Esophagus (tissue), 2 donors: ENCODE measurements around the gene IL17REL. TPM values are rescaled to one million over a fixed set of nuclear protein-coding genes. Genes with fewer than 3 reads are reported as not detected.
A peak's percentile ranks its signal among the peaks of the same experiment; 100 is the strongest.
"Not testable (repeated sequence)": the region's sequence is repeated elsewhere in the genome, so short reads cannot be mapped to it uniquely, and the experiment has no call there.

Experiments used
- H3K27ac ChIP-seq, 2 donors: one replicate each; pipeline ENCODE4 v1.5.1; 2013; ENCODE audit warnings: low read depth in 2 of 2, mild to moderate bottlenecking in 2 of 2, inconsistent platforms in 1 of 2, low read length in 1 of 2, moderate library complexity in 1 of 2
- H3K27me3 ChIP-seq, 2 donors: one replicate each; pipeline ENCODE4 v1.6.1; 2013; ENCODE audit warnings: low read length in 2 of 2, control low read depth in 1 of 2, mild to moderate bottlenecking in 1 of 2; ENCODE audit not compliant: insufficient read depth in 2 of 2, control insufficient read depth in 1 of 2
- H3K36me3 ChIP-seq, 2 donors: one replicate each; pipeline ENCODE4 v1.6.1; 2013; ENCODE audit warnings: low read length in 1 of 2; ENCODE audit not compliant: control insufficient read depth in 2 of 2, insufficient read depth in 2 of 2
- H3K4me1 ChIP-seq, 2 donors: one replicate each; pipeline ENCODE4 v1.6.1; 2013; ENCODE audit warnings: low read length in 1 of 2; ENCODE audit not compliant: control insufficient read depth in 2 of 2, insufficient read depth in 2 of 2
- H3K4me3 ChIP-seq, 2 donors: one replicate each; pipeline ENCODE4 v1.5.1; 2013; ENCODE audit warnings: low read length in 2 of 2, mild to moderate bottlenecking in 2 of 2, low read depth in 1 of 2, moderate library complexity in 1 of 2
- H3K9me3 ChIP-seq, 2 donors: one replicate each; pipeline ENCODE4 v1.6.1; 2013; ENCODE audit warnings: mild to moderate bottlenecking in 2 of 2, low read depth in 1 of 2, low read length in 1 of 2, moderate library complexity in 1 of 2; ENCODE audit not compliant: control insufficient read depth in 2 of 2, insufficient read depth in 1 of 2
- WGBS, 2 donors: extraction: QIAGEN DNeasy Blood & Tissue Kit; methylation state at CpG; one replicate each; pipeline ENCODE4 v1.1.7; 2013; 5-methylcytosine and 5-hydroxymethylcytosine counted together
- polyA plus RNA-seq, 2 donors: library from polyadenylated mRNA; stranded (reverse); fragments of 200-250 nt; gene quantifications; one replicate each; pipeline ENCODE4 v1.2.3, GENCODE V29; 2013
- donor health status: healthy with polysubstance abuse.
- donor health status: Bipolar disorder and iron deficiency.

Gene IL17REL
- polyA plus RNA-seq, 2 donors, result not detected

DNA sequence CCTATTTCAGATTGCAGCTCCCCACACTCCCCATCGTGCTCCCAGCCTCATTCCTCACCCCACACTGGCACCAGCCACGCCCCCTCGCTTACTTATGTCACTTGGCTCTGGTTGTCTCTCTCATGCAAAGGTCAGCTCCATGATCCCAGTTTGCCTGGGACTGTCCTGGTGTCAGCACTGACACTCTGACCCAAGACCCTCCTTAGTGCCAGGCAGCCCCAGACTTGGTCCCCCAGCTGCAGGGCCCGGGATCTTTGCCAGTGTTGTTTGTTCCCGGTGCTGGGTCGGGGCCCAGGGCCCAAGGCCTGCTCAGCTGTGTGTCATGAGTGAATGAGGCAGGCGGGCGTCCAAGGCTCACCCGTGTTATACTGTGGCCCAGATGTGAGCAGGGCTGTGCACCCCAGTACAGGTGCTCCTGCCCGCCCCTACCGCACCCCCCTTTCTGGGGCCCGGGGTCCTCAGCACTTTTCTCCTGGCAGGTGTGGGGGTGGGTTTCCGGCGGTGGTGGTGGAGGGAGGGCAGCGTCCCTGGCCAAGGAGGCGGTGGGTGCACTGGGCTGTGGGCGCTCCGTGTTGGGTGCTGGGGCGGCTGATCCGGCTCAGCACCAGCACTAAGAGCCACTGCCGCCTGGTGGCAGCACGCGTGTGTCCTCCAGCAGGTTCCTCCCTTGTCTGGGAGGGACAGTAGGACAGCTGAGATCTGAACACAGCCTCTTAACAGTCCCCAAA lies 19.5 kb downstream of the IL17REL start:
- Histone ChIP-seq H3K36me3 (no peaks in the 10 kb centered on the region), H3K4me3 (no peak overlapping the region), H3K4me1 (peaks cover 0 to 4% of the 10 kb centered on the region in 2 donors), H3K27me3 (no peaks in the 10 kb centered on the region), H3K27ac (no peak overlapping the region), H3K9me3 (peaks cover 2% of the 10 kb centered on the region in 2 donors)
- whole genome bisulfite sequencing, 2 donors, result 26 to 33% methylated on average over 20 to 23 of the region's 23 CpGs

GRCh38 chr22:49991907-49992533 lies 20.5 kb downstream of the IL17REL start:
- no peaks in the 10 kb centered on the region for H3K27me3 ChIP-seq
- H3K36me3 ChIP-seq, result no peaks in the 10 kb centered on the region
- no peaks in the 10 kb centered on the region for H3K4me1 ChIP-seq
- WGBS, 2 donors, result 88 to 90% methylated on average over 7 of the region's 7 CpGs
- H3K4me3 ChIP-seq, result no peak overlapping the region
- peaks cover 2% of the 10 kb centered on the region in 2 donors for H3K9me3 ChIP-seq
- no peak overlapping the region for H3K27ac ChIP-seq

- Histone ChIP-seq H3K4me1 (no peaks in the 10 kb centered on the region), H3K27ac (no peak overlapping the region)
- 91 to 96% methylated on average over 6 of the region's 6 CpGs for WGBS, 2 donors
Observed at GRCh38 chr22:49991167-49991566, 21.4 kb downstream of the IL17REL start.

DNA sequence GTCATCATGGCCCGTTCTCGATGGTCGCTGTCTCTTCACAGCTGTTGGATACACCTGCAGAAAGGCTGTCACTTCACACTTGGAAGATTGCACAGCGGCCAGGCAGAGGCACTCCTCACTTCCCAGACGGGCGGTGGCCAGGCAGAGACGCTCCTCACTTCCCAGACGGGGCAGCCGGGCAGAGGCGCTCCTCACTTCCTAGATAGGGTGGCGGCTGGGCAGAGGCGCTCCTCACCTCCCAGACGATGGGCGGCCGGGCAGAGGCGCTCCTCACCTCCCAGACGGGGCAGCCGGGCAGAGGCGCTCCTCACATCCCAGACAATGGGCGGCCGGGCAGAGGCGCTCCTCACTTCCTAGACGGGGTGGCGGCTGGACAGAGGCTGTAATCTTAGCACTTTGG lies 22.7 kb downstream of the IL17REL start:
- not testable (repeated sequence) for H3K36me3 ChIP-seq, H3K4me1 ChIP-seq, H3K27ac ChIP-seq, H3K9me3 ChIP-seq, H3K4me3 ChIP-seq, H3K27me3 ChIP-seq
- WGBS, 2 donors, result 95 to 96% methylated on average over 24 of the region's 24 CpGs

More at GRCh38 chr22:49991167-49991566, 21.4 kb downstream of the IL17REL start:
- Histone ChIP-seq H3K27me3 (no peaks in the 10 kb centered on the region), H3K4me3 (no peak overlapping the region), H3K9me3 (peaks cover 2% of the 10 kb centered on the region in 2 donors), H3K36me3 (no peaks in the 10 kb centered on the region)

DNA sequence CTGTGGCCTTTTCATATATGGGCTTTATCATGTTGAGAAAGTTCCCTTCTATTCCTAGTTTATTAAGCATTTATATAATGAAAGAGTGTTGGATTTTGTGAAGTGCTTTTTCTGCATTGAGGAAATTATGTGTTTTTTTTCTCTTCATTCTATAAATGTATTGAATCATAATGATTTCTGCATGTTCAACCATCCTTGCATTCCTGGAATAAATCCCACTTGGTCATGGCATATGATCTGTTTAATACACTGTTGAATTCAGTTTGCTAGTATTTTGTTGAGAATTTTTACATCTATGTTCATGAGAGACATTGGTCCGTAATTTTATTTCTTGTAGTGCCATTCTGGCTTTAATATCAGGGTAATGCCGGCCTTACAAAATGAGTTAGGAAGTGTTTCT lies 26.2 kb downstream of the IL17REL start:
- Histone ChIP-seq H3K27ac (no peak overlapping the region), H3K9me3 (peaks cover 2% of the 10 kb centered on the region in 2 donors), H3K27me3 (peaks cover 0 to 3% of the 10 kb centered on the region in 2 donors), H3K4me1 (peaks cover 3 to 4% of the 10 kb centered on the region in 2 donors), H3K4me3 (no peak overlapping the region), H3K36me3 (no peaks in the 10 kb centered on the region)
- 96 to 98% methylated on average over 2 of the region's 2 CpGs for WGBS, 2 donors

DNA sequence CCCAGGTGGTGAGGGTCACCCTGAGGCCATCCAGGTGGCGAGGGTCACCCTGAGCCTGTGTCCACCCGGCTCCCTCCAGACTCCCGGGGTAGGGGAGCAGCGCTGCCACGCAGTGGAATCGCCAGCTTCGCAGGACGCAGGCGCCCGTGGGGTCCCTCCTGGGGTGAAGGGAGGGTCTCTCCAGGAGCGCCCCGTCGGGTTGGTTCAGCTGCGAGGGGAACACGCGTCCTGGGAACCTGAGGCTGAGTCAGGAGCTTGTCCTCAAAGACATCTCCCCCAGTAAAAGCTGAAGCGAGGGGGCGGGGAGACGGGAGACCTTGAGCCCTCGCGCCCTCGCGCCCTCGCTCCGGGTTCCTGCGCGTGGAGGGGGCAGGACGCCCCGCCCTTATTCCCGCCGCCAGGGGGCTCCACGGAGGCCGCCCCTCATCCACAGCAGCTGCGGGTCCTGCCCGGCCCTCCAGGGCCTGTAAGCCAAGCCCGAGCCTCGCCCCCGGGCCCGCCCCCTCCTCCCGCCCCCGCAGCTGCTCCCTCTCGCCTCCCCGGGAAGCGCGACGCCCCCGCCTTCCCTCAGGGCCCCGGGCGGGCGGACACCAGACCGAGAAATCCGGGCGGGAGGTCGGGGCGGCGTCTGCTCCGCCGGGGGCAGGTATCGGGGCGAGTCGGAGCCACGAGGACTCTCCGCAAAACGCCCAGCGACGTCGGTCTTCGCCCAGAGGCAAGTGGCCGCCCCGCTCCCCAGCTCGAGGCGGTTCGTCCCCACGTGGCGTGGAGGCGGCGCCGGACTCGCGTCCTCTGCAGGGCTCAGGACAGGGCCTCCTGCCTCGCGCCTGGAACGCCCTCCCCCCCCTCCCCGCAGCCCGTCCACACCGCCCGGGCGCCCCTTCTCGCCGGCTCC lies 29.2 kb downstream of the IL17REL start:
- Histone ChIP-seq H3K4me1 (peaks cover 3 to 4% of the 10 kb centered on the region in 2 donors), H3K27ac (no peak overlapping the region), H3K9me3 (no peaks in the 10 kb centered on the region), H3K36me3 (no peaks in the 10 kb centered on the region), H3K27me3 (peaks cover 0 to 3% of the 10 kb centered on the region in 2 donors), H3K4me3 (peak overlapping the region in 1 of 2 donors; percentile 4)
- 14 to 15% methylated on average over 58 to 90 of the region's 90 CpGs for WGBS, 2 donors

DNA sequence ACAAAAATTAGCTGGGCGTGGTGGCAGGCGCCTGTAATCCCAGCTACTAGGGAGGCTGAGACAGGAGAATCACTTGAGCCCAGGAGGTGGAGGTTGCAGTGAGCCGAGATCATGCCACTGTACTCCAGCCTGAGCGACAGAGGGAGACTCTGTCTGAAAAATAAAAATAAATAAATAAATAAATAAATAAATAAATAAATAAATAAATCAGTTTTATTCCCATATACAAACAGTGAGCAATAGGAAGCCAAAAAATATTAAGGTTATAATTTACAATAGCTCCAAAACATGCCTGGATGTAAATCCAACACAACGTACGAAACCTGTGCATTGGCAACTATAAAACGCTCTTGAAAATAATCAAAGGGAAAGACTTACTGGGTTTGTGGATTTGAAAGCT lies 30.8 kb downstream of the IL17REL start:
- H3K4me1 ChIP-seq, H3K36me3 ChIP-seq, H3K9me3 ChIP-seq, H3K27ac ChIP-seq, H3K4me3 ChIP-seq, H3K27me3 ChIP-seq: not testable (repeated sequence)
- WGBS, 2 donors, result 93 to 97% methylated on average over 7 of the region's 7 CpGs

- Histone ChIP-seq H3K9me3 (no peaks in the 10 kb centered on the region), H3K36me3 (no peaks in the 10 kb centered on the region), H3K27me3 (peaks cover 0 to 3% of the 10 kb centered on the region in 2 donors), H3K4me3 (no peak overlapping the region), H3K4me1 (peaks cover 3 to 10% of the 10 kb centered on the region in 2 donors), H3K27ac (no peak overlapping the region)
- WGBS, 2 donors, result 56 to 58% methylated on average over 7 of the region's 7 CpGs
Observed at GRCh38 chr22:49979587-49980264, 32.8 kb downstream of the IL17REL start.

- Histone ChIP-seq H3K27ac (no peak overlapping the region), H3K4me3 (no peak overlapping the region), H3K27me3 (no peaks in the 10 kb centered on the region), H3K9me3 (no peaks in the 10 kb centered on the region), H3K4me1 (peaks cover 0 to 8% of the 10 kb centered on the region in 2 donors), H3K36me3 (no peaks in the 10 kb centered on the region)
- 84% methylated on average over 14 of the region's 14 CpGs for WGBS, 2 donors
Observed at GRCh38 chr22:49977578-49977977, 35.0 kb downstream of the IL17REL start.
